Glomerular visceral epithelial cell (primary cell): Measurements from ENCODE around the gene ADGRB3.
A peak's percentile ranks its signal among the peaks of the same experiment; 100 is the strongest.
"Not testable (repeated sequence)": the region's sequence is repeated elsewhere in the genome, so short reads cannot be mapped to it uniquely, and the experiment has no call there.

Experiments used
- DNase-seq: peaks from one replicate; pipeline ENCODE4 v3.0.0-alpha.2; 2016; ENCODE audit errors: extremely low spot score

ADGRB3 gene

GRCh38 chr6:69121461-69122406 lies 486.7 kb downstream of the ADGRB3 start:
- not testable (repeated sequence) for DNase-seq

GRCh38 chr6:69122407-69122773 lies 487.3 kb downstream of the ADGRB3 start:
- no peak for DNase-seq

GRCh38 chr6:69128411-69128810 lies 493.3 kb downstream of the ADGRB3 start:
- no peak for DNase-seq

- DNase-seq, result no peak
Observed at GRCh38 chr6:69129046-69129445, 494.0 kb downstream of the ADGRB3 start.

- no peak for DNase-seq
Observed at GRCh38 chr6:69135927-69136326, 500.8 kb downstream of the ADGRB3 start.

- DNase-seq, result peak; percentile 88
Observed at GRCh38 chr6:69138148-69138547, 503.1 kb downstream of the ADGRB3 start.

- peak; percentile 82 for DNase-seq
Observed at GRCh38 chr6:69138893-69139494, 503.9 kb downstream of the ADGRB3 start.

GRCh38 chr6:69145062-69145461 lies 510.0 kb downstream of the ADGRB3 start:
- DNase-seq, result no peak

- DNase-seq, result no peak
Observed at GRCh38 chr6:69146385-69146784, 511.3 kb downstream of the ADGRB3 start.

- DNase-seq, result peak; percentile 18
Observed at GRCh38 chr6:69155467-69155866, 520.4 kb downstream of the ADGRB3 start.

- no peak for DNase-seq
Observed at GRCh38 chr6:69162811-69163210, 527.7 kb downstream of the ADGRB3 start.

- no peak for DNase-seq
Observed at GRCh38 chr6:69164564-69165229, 529.6 kb downstream of the ADGRB3 start.

GRCh38 chr6:69179681-69180080 lies 544.6 kb downstream of the ADGRB3 start:
- DNase-seq, result peak; percentile 41

GRCh38 chr6:69180361-69181067 lies 545.4 kb downstream of the ADGRB3 start:
- no peak for DNase-seq

GRCh38 chr6:69181964-69182363 lies 546.9 kb downstream of the ADGRB3 start:
- DNase-seq, result no peak

GRCh38 chr6:69185276-69185675 lies 550.2 kb downstream of the ADGRB3 start:
- no peak for DNase-seq

GRCh38 chr6:69202768-69203167 lies 567.7 kb downstream of the ADGRB3 start:
- DNase-seq, result no peak

- no peak for DNase-seq
Observed at GRCh38 chr6:69216127-69216526, 581.0 kb downstream of the ADGRB3 start.

- no peak for DNase-seq
Observed at GRCh38 chr6:69217343-69217742, 582.3 kb downstream of the ADGRB3 start.

GRCh38 chr6:69220375-69220774 lies 585.3 kb downstream of the ADGRB3 start:
- no peak for DNase-seq

GRCh38 chr6:69232008-69232407 lies 596.9 kb downstream of the ADGRB3 start:
- DNase-seq, result no peak

- DNase-seq, result no peak
Observed at GRCh38 chr6:69232496-69232895, 597.4 kb downstream of the ADGRB3 start.
